ENCODE data around the gene L3MBTL4.

The L3MBTL4 gene

GRCh38 chr18:6017171-6017570 lies 397.5 kb downstream of the L3MBTL4 start:
- TF ChIP-seq, protein P1, sequence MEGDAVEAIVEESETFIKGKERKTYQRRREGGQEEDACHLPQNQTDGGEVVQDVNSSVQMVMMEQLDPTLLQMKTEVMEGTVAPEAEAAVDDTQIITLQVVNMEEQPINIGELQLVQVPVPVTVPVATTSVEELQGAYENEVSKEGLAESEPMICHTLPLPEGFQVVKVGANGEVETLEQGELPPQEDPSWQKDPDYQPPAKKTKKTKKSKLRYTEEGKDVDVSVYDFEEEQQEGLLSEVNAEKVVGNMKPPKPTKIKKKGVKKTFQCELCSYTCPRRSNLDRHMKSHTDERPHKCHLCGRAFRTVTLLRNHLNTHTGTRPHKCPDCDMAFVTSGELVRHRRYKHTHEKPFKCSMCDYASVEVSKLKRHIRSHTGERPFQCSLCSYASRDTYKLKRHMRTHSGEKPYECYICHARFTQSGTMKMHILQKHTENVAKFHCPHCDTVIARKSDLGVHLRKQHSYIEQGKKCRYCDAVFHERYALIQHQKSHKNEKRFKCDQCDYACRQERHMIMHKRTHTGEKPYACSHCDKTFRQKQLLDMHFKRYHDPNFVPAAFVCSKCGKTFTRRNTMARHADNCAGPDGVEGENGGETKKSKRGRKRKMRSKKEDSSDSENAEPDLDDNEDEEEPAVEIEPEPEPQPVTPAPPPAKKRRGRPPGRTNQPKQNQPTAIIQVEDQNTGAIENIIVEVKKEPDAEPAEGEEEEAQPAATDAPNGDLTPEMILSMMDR (conservative IDR thresholded peaks at IDR 0.05; ENCODE audit: low read depth, low read length): no peak
- H3K4me1 ChIP-seq (ENCODE audit: low read depth, poor library complexity, severe bottlenecking): peaks cover 5% of the 10 kb centered on the region
- H3K27ac ChIP-seq: no peak overlapping the region
- H3K79me2 ChIP-seq (ENCODE audit: insufficient read depth, low read depth): no peaks in the 10 kb centered on the region
- no peaks in the 10 kb centered on the region for H3K27me3 ChIP-seq (ENCODE audit: insufficient read depth, low read depth)
- H3K4me3 ChIP-seq (IDR thresholded peaks at IDR 0.05; ENCODE audit: insufficient read depth, low read depth, low read length): no peak overlapping the region
- H3K9ac ChIP-seq: no peak overlapping the region
- H2AFZ ChIP-seq (ENCODE audit: low read depth): no peak overlapping the region
- H3K36me3 ChIP-seq (ENCODE audit: insufficient read depth): no peaks in the 10 kb centered on the region
- no peaks in the 10 kb centered on the region for H4K20me1 ChIP-seq (ENCODE audit: insufficient read depth)
- H3K4me2 ChIP-seq: no peak overlapping the region

DNA sequence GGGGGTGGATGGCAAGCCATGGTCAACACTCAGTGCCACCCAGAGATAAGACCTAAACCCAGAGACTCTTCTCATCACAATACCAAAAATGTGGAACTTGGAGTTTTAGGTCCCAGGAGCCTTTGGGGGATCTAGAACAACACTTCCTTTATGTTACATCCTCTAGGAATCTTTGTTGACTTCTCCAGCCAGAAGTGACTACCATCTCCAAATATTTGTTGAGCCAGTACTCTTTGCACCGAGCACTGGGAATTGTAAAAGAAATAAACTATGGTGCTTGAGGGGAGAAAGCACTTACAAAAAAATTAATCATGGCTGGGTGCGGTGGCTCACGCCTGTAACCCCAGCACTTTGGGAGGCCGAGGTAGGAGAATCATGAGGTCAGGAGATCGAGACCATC lies 399.3 kb downstream of the L3MBTL4 start:
- no peak overlapping the region for H3K4me3 ChIP-seq (IDR thresholded peaks at IDR 0.05; ENCODE audit: insufficient read depth, low read depth, low read length)
- no peak overlapping the region for H3K27ac ChIP-seq
- H3K9ac ChIP-seq: no peak overlapping the region
- H2AFZ ChIP-seq (ENCODE audit: low read depth): no peak overlapping the region
- H3K4me2 ChIP-seq: no peak overlapping the region
- H3K79me2 ChIP-seq (ENCODE audit: insufficient read depth, low read depth): no peaks in the 10 kb centered on the region
- H3K36me3 ChIP-seq (ENCODE audit: insufficient read depth): no peaks in the 10 kb centered on the region
- H4K20me1 ChIP-seq (ENCODE audit: insufficient read depth): no peaks in the 10 kb centered on the region
- TF ChIP-seq, protein P1 (conservative IDR thresholded peaks at IDR 0.05; ENCODE audit: low read depth, low read length): no peak
- no peaks in the 10 kb centered on the region for H3K27me3 ChIP-seq (ENCODE audit: insufficient read depth, low read depth)
- H3K4me1 ChIP-seq (ENCODE audit: low read depth, poor library complexity, severe bottlenecking): no peaks in the 10 kb centered on the region

DNA sequence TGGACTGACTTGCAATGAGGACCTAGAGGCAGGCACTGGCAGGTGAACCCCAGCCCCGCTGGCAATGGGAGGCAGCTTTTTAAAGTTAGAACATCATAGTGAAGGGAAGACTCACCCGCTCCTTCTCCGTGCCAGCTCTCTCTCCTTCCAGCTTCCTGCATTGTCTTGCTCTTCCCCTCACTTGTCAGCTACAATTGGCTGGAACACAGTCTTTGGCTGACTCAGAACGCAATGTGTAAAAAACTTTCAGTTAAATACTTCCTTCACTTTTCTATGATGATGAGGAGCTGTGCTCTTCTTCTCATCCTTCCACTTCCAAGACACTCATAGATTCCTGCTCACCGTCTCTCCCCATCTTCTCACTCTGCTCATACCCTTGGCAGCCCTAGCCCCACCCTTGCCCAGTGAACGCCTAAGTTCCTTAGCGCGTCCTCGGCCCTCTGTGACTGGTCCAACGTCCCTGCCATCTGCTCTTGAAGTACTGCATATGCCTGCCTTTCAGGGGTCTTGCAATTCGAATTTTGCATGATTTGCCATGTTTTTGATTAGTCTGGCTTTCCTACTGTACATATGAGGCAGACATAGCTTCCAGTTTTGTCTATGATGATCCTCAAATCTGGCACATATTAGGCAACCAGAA lies 401.4 kb downstream of the L3MBTL4 start:
- Histone ChIP-seq H3K4me1 (ENCODE audit: low read depth, poor library complexity, severe bottlenecking) (no peaks in the 10 kb centered on the region), H3K79me2 (ENCODE audit: insufficient read depth, low read depth) (no peaks in the 10 kb centered on the region), H3K36me3 (ENCODE audit: insufficient read depth) (no peaks in the 10 kb centered on the region), H3K4me3 (IDR thresholded peaks at IDR 0.05; ENCODE audit: insufficient read depth, low read depth, low read length) (no peak overlapping the region), H3K27me3 (ENCODE audit: insufficient read depth, low read depth) (no peaks in the 10 kb centered on the region), H4K20me1 (ENCODE audit: insufficient read depth) (no peaks in the 10 kb centered on the region), H3K4me2 (no peak overlapping the region), H3K9ac (no peak overlapping the region), H2AFZ (ENCODE audit: low read depth) (no peak overlapping the region), H3K27ac (no peak overlapping the region)
- TF ChIP-seq, protein P1 (conservative IDR thresholded peaks at IDR 0.05; ENCODE audit: low read depth, low read length): no peak

- Histone ChIP-seq H3K4me3 (IDR thresholded peaks at IDR 0.05; ENCODE audit: insufficient read depth, low read depth, low read length) (no peak overlapping the region), H4K20me1 (ENCODE audit: insufficient read depth) (no peaks in the 10 kb centered on the region), H3K27me3 (ENCODE audit: insufficient read depth, low read depth) (no peaks in the 10 kb centered on the region), H3K27ac (no peak overlapping the region), H3K9ac (no peak overlapping the region), H3K4me2 (no peak overlapping the region), H2AFZ (ENCODE audit: low read depth) (no peak overlapping the region), H3K4me1 (ENCODE audit: low read depth, poor library complexity, severe bottlenecking) (no peaks in the 10 kb centered on the region), H3K36me3 (ENCODE audit: insufficient read depth) (no peaks in the 10 kb centered on the region), H3K79me2 (ENCODE audit: insufficient read depth, low read depth) (no peaks in the 10 kb centered on the region)
- TF ChIP-seq, protein P1 (conservative IDR thresholded peaks at IDR 0.05; ENCODE audit: low read depth, low read length): no peak
Measured at GRCh38 chr18:6010921-6011320, 403.8 kb downstream of the L3MBTL4 start.
